GM12874 (cell line): ENCODE results near the gene GRAP.

ENCODE experiments used
- CTCF ChIP-seq: IDR thresholded peaks from 2 replicates; pipeline ENCODE4 v1.5.1; 2011; ENCODE audit warnings: low read depth, mild to moderate bottlenecking, control low read depth, low read length, moderate library complexity; ENCODE audit not compliant: insufficient read depth

Gene GRAP

GRCh38 chr17:19020016-19020415, 26.7 kb downstream of the GRAP start:
- no peak for TF ChIP-seq CTCF

GRCh38 chr17:19019041-19019941, 27.5 kb downstream of the GRAP start:
- TF ChIP-seq CTCF = no peak

GRCh38 chr17:19018600-19018950, 28.2 kb downstream of the GRAP start:
- TF ChIP-seq CTCF = no peak

- no peak for TF ChIP-seq CTCF
Observed at GRCh38 chr17:19017804-19018599, 28.8 kb downstream of the GRAP start.

GRCh38 chr17:19017401-19017800, 29.4 kb downstream of the GRAP start:
- TF ChIP-seq CTCF = no peak

GRCh38 chr17:19016881-19017280, 29.9 kb downstream of the GRAP start:
- TF ChIP-seq CTCF = no peak

- TF ChIP-seq CTCF = no peak
Observed at GRCh38 chr17:19016297-19016696, 30.5 kb downstream of the GRAP start.
